ENCODE data around the gene KMT2B. TPM values are rescaled to one million over a fixed set of nuclear protein-coding genes. Genes with fewer than 3 reads are reported as not detected.

The KMT2B gene
- total RNA-seq, 1 donor from 2014 or later, result 36.6 TPM

DNA sequence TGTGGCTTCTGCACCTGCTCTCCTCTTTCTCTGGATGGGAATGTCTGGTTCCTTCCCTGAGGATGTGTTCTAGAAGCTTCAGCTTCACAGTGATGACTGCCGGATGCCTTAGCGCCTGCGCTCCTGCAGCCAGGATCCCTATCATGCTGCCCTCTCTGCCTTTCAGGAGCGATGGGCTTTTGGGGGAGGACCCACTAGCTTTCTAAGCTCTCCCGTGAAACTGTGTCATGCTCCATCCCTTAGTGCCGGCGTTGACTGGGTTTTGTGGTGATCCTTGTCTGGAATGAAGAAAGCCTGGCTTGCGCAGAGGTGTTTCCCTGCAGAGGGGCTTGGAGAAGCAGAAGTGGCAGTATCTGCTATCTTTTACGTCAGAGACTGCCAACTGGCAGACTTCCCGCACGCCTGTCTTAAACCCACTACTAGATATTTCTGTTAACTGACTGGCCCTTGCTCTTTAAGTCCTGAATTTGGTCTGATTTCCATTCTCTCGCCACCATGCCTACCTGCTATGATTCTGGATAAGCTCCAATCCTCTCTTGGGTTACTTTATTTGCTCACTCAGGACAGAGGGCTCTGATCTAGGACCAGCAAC, 3.8 kb upstream of the KMT2B start:
- TF ChIP-seq, protein P1, sequence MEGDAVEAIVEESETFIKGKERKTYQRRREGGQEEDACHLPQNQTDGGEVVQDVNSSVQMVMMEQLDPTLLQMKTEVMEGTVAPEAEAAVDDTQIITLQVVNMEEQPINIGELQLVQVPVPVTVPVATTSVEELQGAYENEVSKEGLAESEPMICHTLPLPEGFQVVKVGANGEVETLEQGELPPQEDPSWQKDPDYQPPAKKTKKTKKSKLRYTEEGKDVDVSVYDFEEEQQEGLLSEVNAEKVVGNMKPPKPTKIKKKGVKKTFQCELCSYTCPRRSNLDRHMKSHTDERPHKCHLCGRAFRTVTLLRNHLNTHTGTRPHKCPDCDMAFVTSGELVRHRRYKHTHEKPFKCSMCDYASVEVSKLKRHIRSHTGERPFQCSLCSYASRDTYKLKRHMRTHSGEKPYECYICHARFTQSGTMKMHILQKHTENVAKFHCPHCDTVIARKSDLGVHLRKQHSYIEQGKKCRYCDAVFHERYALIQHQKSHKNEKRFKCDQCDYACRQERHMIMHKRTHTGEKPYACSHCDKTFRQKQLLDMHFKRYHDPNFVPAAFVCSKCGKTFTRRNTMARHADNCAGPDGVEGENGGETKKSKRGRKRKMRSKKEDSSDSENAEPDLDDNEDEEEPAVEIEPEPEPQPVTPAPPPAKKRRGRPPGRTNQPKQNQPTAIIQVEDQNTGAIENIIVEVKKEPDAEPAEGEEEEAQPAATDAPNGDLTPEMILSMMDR (IDR thresholded peaks at IDR 0.05), result no peak
- H3K4me3 ChIP-seq, result no peak overlapping the region
- peaks cover 18% of the 10 kb centered on the region for H3K4me1 ChIP-seq
- no peaks in the 10 kb centered on the region for H3K9me3 ChIP-seq
- H3K36me3 ChIP-seq, result no peaks in the 10 kb centered on the region
- intact Hi-C loops (cut with DNase I), result no loop called here
- ATAC-seq, result no peak
- no peaks in the 10 kb centered on the region for H3K27me3 ChIP-seq
- no peak for DNase-seq
- no peak overlapping the region for H3K27ac ChIP-seq

DNA sequence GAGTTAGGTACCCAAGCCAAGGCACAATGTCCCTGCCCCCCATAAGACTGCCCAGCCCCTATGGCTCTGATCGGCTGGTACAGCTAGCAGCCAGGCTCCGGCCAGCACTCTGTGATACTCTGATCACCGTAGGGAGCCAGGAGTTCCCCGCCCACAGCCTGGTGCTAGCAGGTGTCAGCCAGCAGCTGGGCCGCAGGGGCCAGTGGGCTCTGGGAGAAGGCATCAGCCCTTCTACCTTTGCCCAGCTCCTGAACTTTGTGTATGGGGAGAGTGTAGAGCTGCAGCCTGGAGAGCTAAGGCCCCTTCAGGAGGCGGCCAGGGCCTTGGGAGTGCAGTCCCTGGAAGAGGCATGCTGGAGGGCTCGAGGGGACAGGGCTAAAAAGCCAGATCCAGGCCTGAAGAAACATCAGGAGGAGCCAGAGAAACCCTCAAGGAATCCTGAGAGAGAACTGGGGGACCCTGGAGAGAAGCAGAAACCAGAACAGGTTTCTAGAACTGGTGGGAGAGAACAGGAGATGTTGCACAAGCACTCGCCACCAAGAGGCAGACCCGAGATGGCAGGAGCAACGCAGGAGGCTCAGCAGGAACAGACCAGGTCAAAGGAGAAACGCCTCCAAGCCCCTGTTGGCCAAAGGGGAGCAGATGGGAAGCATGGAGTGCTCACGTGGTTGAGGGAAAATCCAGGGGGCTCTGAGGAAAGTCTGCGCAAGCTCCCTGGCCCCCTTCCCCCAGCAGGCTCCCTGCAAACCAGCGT, 3.0 kb upstream of the KMT2B start:
- Histone ChIP-seq H3K27me3 (no peaks in the 10 kb centered on the region), H3K9me3 (no peaks in the 10 kb centered on the region), H3K36me3 (no peaks in the 10 kb centered on the region), H3K4me3 (no peak overlapping the region), H3K4me1 (peaks cover 24% of the 10 kb centered on the region), H3K27ac (no peak overlapping the region)
- ATAC-seq, result no peak
- intact Hi-C loops (cut with DNase I), result no loop called here
- no peak for DNase-seq
- TF ChIP-seq, protein P1 (IDR thresholded peaks at IDR 0.05), result no peak

DNA sequence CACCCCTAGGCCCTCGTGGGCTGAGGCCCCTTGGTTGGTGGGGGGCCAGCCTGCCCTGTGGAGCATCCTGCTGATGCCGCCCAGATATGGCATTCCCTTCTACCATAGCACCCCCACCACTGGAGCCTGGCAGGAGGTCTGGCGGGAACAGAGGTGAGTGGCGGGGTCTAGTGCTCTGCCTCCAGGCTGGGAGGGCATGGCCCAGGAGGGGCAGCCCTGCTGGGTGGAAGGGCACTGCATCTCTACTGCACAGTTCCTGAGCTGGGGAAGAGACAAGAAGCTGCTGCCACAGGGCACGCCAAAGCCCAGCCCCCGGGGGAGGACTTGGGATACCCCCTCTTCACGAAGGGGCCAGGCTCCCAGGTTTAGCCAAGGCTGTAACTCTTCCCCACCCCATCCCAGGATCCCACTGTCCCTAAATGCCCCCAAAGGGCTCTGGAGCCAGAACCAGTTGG, 2.4 kb upstream of the KMT2B start:
- H3K36me3 ChIP-seq, result peaks cover 5% of the 10 kb centered on the region
- DNase-seq (no peak), ATAC-seq (no peak)
- no peak overlapping the region for H3K4me3 ChIP-seq
- peaks cover 24% of the 10 kb centered on the region for H3K4me1 ChIP-seq
- intact Hi-C loops (cut with DNase I), result no loop called here
- TF ChIP-seq, protein P1 (IDR thresholded peaks at IDR 0.05), result no peak
- H3K27ac ChIP-seq, result peak overlapping the region; percentile 85
- no peaks in the 10 kb centered on the region for H3K9me3 ChIP-seq
- H3K27me3 ChIP-seq, result no peaks in the 10 kb centered on the region

DNA sequence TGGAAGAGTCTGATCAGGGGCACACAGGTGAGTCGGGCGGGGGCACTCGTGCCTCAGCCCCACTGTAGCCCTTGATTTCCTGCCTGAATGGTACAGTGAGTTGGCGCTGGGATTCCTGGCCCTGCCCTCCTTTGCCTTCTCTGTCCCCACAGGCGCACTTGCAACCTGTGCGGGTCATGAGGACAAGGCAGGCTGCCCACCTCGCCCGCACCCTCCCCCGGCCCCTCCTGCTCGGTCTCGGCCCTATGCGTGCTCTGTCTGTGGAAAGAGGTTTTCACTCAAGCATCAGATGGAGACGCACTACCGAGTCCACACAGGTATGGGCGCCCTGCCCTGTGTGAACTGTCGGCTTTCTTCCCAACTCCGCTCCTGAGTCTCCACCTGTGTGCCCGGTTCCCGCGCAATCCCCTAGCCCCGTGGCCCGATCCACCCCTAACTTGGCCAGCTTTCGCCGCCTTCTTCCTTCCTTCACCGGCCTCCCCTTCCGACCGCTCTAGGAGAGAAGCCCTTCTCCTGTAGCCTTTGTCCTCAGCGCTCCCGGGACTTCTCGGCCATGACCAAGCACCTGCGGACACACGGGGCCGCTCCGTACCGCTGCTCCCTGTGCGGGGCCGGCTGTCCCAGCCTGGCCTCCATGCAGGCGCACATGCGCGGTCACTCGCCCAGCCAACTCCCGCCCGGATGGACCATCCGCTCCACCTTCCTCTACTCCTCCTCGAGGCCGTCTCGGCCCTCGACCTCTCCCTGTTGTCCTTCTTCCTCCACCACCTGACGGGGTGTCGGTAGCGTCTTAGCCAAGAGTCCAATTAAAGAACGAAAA, 1.6 kb upstream of the KMT2B start:
- peaks cover 24% of the 10 kb centered on the region for H3K4me1 ChIP-seq
- no peaks in the 10 kb centered on the region for H3K27me3 ChIP-seq
- H3K9me3 ChIP-seq, result no peaks in the 10 kb centered on the region
- intact Hi-C loops (cut with DNase I), result no loop called here
- peaks cover 10% of the 10 kb centered on the region for H3K36me3 ChIP-seq
- DNase-seq (peak; percentile 88), ATAC-seq (peak; percentile 39)
- TF ChIP-seq, protein P1 (IDR thresholded peaks at IDR 0.05), result no peak
- peak overlapping the region; percentile 85 for H3K27ac ChIP-seq
- H3K4me3 ChIP-seq, result peak overlapping the region; percentile 94

DNA sequence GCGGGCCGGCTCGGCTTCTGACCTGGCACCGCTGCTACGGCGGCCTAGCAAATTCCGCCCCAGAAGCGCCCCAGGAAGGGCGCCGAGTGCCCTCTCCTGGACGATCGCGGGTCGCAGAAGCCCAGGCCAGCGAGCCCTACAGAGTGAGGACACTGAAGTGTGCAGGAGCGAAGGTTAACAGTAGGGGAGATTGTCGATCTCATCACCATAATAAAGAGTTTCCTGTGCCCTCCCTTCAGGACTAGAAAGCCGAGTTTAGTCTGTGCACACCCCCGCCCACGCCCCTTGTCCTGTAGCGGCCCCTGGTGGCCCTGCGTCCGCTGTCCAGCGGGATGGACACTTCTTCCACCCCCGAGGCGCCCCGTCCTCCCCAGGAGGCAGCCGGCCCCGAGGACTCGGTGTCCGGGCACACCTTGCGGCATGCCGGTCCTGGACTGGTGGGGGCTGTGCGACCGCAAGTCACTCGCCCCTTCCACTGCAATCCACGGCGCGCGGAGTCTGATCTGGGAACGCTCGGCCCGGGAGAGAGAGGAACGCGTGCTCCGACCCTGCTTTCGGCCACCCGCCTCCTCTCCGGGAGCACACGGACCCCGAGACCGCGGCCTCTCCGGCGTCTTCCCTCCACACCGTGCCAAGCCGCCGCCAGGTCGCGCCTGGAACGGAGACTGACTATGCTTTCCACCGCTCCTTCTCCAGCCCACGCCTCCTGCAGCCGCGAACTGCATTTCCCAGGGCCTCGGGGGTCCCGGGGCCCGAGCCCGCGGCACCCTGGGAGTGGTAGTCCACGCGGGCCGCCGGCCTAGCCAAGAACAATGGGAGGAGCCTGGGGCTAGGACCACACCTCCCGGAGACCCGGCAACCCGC, 770 bp upstream of the KMT2B start:
- ATAC-seq (peak; percentile 93), DNase-seq (peak; percentile 98)
- H3K4me3 ChIP-seq, result peak overlapping the region; percentile 94
- H3K27me3 ChIP-seq, result no peaks in the 10 kb centered on the region
- TF ChIP-seq, protein P1 (IDR thresholded peaks at IDR 0.05), result peak; percentile 83
- no peaks in the 10 kb centered on the region for H3K9me3 ChIP-seq
- H3K36me3 ChIP-seq, result peaks cover 18% of the 10 kb centered on the region
- H3K27ac ChIP-seq, result peak overlapping the region; percentile 85
- peaks cover 24% of the 10 kb centered on the region for H3K4me1 ChIP-seq
- intact Hi-C loops (cut with DNase I), result no loop called here

All from upper lobe of right lung (tissue), 1 donor.